Dedifferentiated amniotic fluid mesenchymal stem cell (primary cell): Measurements from ENCODE around the gene ZNF566.
"Not testable (repeated sequence)": the region's sequence is repeated elsewhere in the genome, so short reads cannot be mapped to it uniquely, and the experiment has no call there.

Source experiments
- DNase-seq: peaks from one replicate; pipeline ENCODE4 v3.0.0-alpha.2; 2016; ENCODE audit errors: extremely low spot score

ZNF566 gene

GRCh38 chr19:36489118-36489919 is at the start of gene ZNF566:
Gene ZNF566, minus strand, starts transcription at chr19:36489561. Its CDS starts 13,004 bp downstream, at chr19:36476557.
- DNase-seq: peak; percentile 98

- DNase-seq: no peak
These were observed 39.7 kb upstream of the ZNF566 start for GRCh38 chr19:36528921-36529518.

- DNase-seq: peak; percentile 98
These were observed 39.0 kb upstream of the ZNF566 start, which contains the start of gene ZNF260 for GRCh38 chr19:36528194-36528920. Gene ZNF260, minus strand, starts transcription at chr19:36528271. Its CDS starts 13,033 bp downstream, at chr19:36515238.

GRCh38 chr19:36527873-36528193 is 38.5 kb upstream of the ZNF566 start:
- no peak for DNase-seq

- DNase-seq: no peak
These were observed 38.0 kb upstream of the ZNF566 start for GRCh38 chr19:36527341-36527740.

- no peak for DNase-seq
These were observed 37.2 kb upstream of the ZNF566 start for GRCh38 chr19:36526581-36526980.

GRCh38 chr19:36524617-36525016 is 35.3 kb upstream of the ZNF566 start:
- DNase-seq: no peak

- no peak for DNase-seq
These were observed 24.8 kb upstream of the ZNF566 start for GRCh38 chr19:36514012-36514612.

GRCh38 chr19:36508325-36508724 is 19.0 kb upstream of the ZNF566 start:
- DNase-seq: no peak

GRCh38 chr19:36501973-36502372 is 12.6 kb upstream of the ZNF566 start:
- DNase-seq: no peak

GRCh38 chr19:36497001-36497400 is 7.6 kb upstream of the ZNF566 start:
- DNase-seq: no peak

- DNase-seq: peak; percentile 27
These were observed 3.5 kb upstream of the ZNF566 start for GRCh38 chr19:36492689-36493453.

- not testable (repeated sequence) for DNase-seq
These were observed 1.5 kb upstream of the ZNF566 start for GRCh38 chr19:36490846-36491245.

GRCh38 chr19:36489920-36490415 is 607 bp upstream of the ZNF566 start:
- peak; percentile 90 for DNase-seq

- no peak for DNase-seq
These were observed 579 bp downstream of the ZNF566 start for GRCh38 chr19:36488846-36489117.

GRCh38 chr19:36488118-36488845 is 1.1 kb downstream of the ZNF566 start:
- no peak for DNase-seq

GRCh38 chr19:36483653-36484052 is 5.7 kb downstream of the ZNF566 start:
- no peak for DNase-seq

GRCh38 chr19:36482876-36483275 is 6.5 kb downstream of the ZNF566 start:
- DNase-seq: no peak

GRCh38 chr19:36460046-36460445 is 29.3 kb downstream of the ZNF566 start:
- DNase-seq: no peak

GRCh38 chr19:36456831-36457230 is 32.5 kb downstream of the ZNF566 start:
- DNase-seq: no peak
